ENCODE measurements around the gene EOLA2.
"Not testable (repeated sequence)": the region's sequence is repeated elsewhere in the genome, so short reads cannot be mapped to it uniquely, and the experiment has no call there.

Gene EOLA2

GRCh38 chrX:149932150-149932549 is 6.1 kb downstream of the EOLA2 start:
- not testable (repeated sequence) for DNase-seq

GRCh38 chrX:149931355-149931754 is 6.9 kb downstream of the EOLA2 start:
- DNase-seq = not testable (repeated sequence)

GRCh38 chrX:149929400-149929799 is 8.9 kb downstream of the EOLA2 start, which contains the start of gene HSFX4:
Gene HSFX4, plus strand, starts transcription at chrX:149929573. Its CDS starts 72 bp downstream, at chrX:149929645.
- DNase-seq = not testable (repeated sequence)

DNA sequence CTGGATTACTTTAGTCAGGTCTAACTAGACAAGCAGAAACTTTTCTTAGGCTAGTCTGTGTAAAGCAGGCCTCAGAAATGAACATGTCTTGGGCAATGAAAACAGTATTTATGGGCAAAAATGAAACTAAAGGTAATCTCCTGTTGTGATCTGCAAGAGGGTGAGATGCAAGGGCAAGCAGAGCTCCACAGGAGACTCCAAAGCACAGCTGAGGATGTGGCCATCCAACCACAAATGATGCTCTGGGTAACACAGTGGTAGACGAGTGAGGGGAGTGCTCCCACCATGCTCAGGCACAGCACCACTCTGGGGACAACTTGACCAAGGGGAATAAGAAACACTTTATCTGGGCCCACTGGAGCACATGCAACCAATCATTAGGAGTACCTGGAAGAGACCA is 9.7 kb downstream of the EOLA2 start:
- DNase-seq = not testable (repeated sequence)

DNA sequence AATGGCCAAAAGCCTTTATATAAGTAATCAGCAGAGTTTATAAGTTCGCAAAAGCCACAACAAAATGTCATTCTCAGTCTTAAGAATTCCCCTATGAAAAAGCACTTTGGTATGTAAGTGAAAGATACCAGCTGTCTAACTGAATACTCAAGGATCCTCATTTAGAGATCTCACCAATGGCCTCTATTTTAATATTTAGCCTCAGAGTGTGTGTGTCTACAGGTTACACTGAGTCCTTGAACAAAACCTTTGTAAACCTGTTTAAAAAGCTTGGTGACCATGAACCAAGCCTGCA is 10.4 kb downstream of the EOLA2 start:
- DNase-seq = not testable (repeated sequence)

DNA sequence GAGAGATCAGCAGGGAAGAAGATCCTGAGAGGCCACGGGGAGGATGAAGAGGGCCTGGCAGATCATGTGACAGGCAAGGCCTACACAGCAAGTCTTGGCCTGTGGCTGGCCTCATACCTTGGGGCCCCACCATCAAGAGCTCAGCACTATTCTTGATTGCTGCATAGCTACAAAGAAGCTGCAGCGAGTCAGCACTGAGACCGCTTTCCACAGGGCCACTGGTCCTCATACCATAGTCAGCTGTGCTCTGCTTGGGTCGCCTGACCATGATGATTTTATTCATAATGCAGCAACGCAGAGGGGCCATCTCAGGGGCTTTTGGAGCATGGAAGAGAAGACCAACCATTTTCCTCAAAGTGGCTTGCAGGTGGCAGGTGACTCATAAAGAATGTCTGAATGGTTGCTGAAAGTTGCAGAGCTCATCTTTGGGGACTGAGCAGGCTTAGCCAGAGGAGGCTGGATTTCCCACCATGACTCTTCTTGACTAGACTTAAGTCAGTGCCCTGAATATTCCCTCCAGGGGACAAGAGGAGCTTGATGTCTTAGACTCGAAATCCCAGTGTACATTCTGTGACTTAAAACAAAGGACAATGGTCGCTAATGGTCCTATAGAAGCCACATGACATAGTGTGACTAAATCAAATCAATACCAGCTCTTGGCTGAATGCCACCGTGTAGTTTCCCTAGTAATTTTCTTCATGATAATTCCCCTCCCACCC is 10.9 kb downstream of the EOLA2 start:
- DNase-seq = not testable (repeated sequence)

GRCh38 chrX:149924434-149924833 is 13.9 kb downstream of the EOLA2 start:
- DNase-seq = not testable (repeated sequence)

GRCh38 chrX:149923836-149924235 is 14.5 kb downstream of the EOLA2 start:
- DNase-seq = not testable (repeated sequence)

GRCh38 chrX:149916745-149917392 is 21.4 kb downstream of the EOLA2 start:
- DNase-seq = no peak

GRCh38 chrX:149910178-149910695 is 28.1 kb downstream of the EOLA2 start:
- no peak for DNase-seq

DNA sequence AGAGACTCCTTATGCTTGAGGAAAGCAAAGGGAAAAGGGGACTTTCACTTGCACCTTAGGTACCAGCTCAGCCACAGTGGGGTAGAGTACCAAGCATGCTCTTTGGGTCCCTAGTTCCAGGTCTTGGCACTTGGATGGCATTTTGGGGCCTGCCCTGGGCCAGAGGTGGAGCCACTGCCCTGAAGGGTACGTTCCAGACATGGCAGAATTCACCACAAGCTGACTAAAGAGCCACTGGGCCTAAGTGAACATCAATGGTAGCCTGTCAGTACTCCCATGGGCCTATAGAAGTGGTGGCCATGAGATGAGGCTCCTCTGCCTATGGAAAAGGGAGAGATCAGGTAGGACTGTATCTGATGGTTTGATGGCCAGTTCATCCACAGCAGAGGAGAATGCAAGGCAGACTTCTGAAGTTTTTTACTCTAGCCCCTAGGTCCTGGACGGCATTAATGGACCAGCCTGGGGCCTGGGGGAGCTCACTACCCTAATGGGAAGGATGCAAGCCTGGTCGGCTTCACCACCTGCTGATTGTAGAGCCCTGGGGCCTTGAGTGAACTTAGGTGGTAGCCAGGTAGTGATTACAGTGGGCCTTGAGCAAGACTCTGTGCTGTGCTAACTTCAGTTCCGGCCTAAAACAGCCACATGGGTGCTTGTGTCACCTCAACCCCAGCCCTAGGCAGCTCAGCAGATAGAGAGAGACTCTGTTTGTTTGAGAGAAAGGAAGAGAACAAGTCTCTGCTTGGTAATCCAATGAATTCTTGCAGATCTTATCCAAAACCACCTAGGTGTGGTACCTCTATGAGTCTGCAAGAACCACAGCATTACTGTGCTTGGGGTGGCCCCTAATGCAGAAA is 28.7 kb downstream of the EOLA2 start:
- no peak for DNase-seq

DNA sequence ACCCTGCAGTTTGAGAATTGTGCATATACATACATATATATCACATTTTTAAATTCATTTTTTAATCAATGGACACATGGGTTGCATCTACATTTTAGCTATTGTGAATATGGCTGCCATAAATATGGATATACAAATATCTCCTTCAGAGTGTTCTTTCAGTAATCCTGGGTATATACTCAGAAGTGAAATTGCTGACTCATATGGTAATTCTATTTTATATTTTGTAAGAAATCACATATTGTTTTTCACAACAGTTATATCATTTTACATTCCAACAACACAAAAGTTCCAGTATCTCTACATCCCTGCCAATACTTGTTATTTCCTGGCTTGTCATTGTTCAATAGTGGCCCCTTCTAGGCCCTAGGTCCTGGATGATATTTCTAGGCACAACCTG is 29.6 kb downstream of the EOLA2 start:
- no peak for DNase-seq

- no peak for DNase-seq
Measured at GRCh38 chrX:149908308-149908707, 30.0 kb downstream of the EOLA2 start.

- DNase-seq = no peak
Measured at GRCh38 chrX:149903889-149904748, 34.2 kb downstream of the EOLA2 start.

- DNase-seq = no peak
Measured at GRCh38 chrX:149898554-149898953, 39.7 kb downstream of the EOLA2 start.

GRCh38 chrX:149890828-149891227 is 47.5 kb downstream of the EOLA2 start:
- DNase-seq = not testable (repeated sequence)

Data from DMS153 (cell line).